Measurements from ENCODE around the gene C4B. TPM values are rescaled to one million over a fixed set of nuclear protein-coding genes. Genes with fewer than 3 reads are reported as not detected.
"Not testable (repeated sequence)": the region's sequence is repeated elsewhere in the genome, so short reads cannot be mapped to it uniquely, and the experiment has no call there.

C4B gene
- total RNA-seq, 4 donors from 2014 or later, result 11.0 to 80.0 (median 20.3) TPM

GRCh38 chr6:31971993-31972708 lies 42.4 kb upstream of the C4B start, which contains the start of gene DXO:
Gene DXO, minus strand, starts transcription at chr6:31972138. Its CDS starts 463 bp downstream, at chr6:31971675.
- Histone ChIP-seq H3K27me3 (no peaks in the 10 kb centered on the region), H3K27ac (peak within 1 kb of the TSS; percentile 87 to 98 (median 92)), H3K4me3 (peak within 1 kb of the TSS; percentile 70 to 91 (median 74)), H3K4me1 (peaks cover 0 to 25% (median 12%) of the 10 kb centered on the region in 4 donors), H3K36me3 (peaks cover 0 to 30% (median 0%) of the 10 kb centered on the region in 3 donors), H3K9me3 (no peaks in the 10 kb centered on the region)
- peak; percentile 94 to 98 (median 96) for DNase-seq
- TF ChIP-seq POLR2A (IDR thresholded peaks at IDR 0.05), result peak; percentile 51 to 62
- no peak for TF ChIP-seq CTCF (IDR thresholded peaks at IDR 0.05)

GRCh38 chr6:31972709-31973350 lies 41.8 kb upstream of the C4B start:
- H3K4me3 ChIP-seq, result peak overlapping the region; percentile 70 to 91 (median 74)
- H3K27ac ChIP-seq, result peak overlapping the region; percentile 87 to 98 (median 92)
- no peak for DNase-seq
- no peaks in the 10 kb centered on the region for H3K9me3 ChIP-seq
- no peaks in the 10 kb centered on the region for H3K27me3 ChIP-seq
- peaks cover 0 to 23% (median 0%) of the 10 kb centered on the region in 3 donors for H3K36me3 ChIP-seq
- no peak for TF ChIP-seq CTCF (IDR thresholded peaks at IDR 0.05)
- TF ChIP-seq POLR2A (IDR thresholded peaks at IDR 0.05), result no peak
- H3K4me1 ChIP-seq, result peaks cover 0 to 25% (median 12%) of the 10 kb centered on the region in 4 donors

- not testable (repeated sequence) for H3K27me3 ChIP-seq, DNase-seq, H3K27ac ChIP-seq, H3K4me3 ChIP-seq, H3K9me3 ChIP-seq
- peaks cover 0 to 11% (median 0%) of the 10 kb centered on the region in 3 donors for H3K36me3 ChIP-seq
- H3K4me1 ChIP-seq, result peaks cover 0 to 16% (median 8%) of the 10 kb centered on the region in 4 donors
These were observed 38.5 kb upstream of the C4B start for GRCh38 chr6:31976065-31976464.

- TF ChIP-seq POLR2A (IDR thresholded peaks at IDR 0.05), result no peak
- no peak for TF ChIP-seq CTCF (IDR thresholded peaks at IDR 0.05)
- H3K4me1 ChIP-seq, result peaks cover 0 to 8% (median under 1%) of the 10 kb centered on the region in 4 donors
These were observed 36.7 kb upstream of the C4B start for GRCh38 chr6:31977816-31978431.

GRCh38 chr6:31978831-31979230 lies 35.8 kb upstream of the C4B start:
- Histone ChIP-seq H3K4me1 (no peaks in the 10 kb centered on the region), H3K27ac (no peak overlapping the region), H3K36me3 (peaks cover 0 to 11% (median 0%) of the 10 kb centered on the region in 3 donors), H3K4me3 (no peak overlapping the region), H3K9me3 (no peaks in the 10 kb centered on the region), H3K27me3 (no peaks in the 10 kb centered on the region)
- DNase-seq, result no peak
- TF ChIP-seq POLR2A (IDR thresholded peaks at IDR 0.05), result no peak
- TF ChIP-seq CTCF (IDR thresholded peaks at IDR 0.05), result no peak

More at GRCh38 chr6:31977816-31978431, 36.7 kb upstream of the C4B start:
- Histone ChIP-seq H3K27me3 (no peaks in the 10 kb centered on the region), H3K9me3 (no peaks in the 10 kb centered on the region), H3K4me3 (no peak overlapping the region), H3K36me3 (peaks cover 0 to 11% (median 0%) of the 10 kb centered on the region in 3 donors), H3K27ac (no peak overlapping the region)
- DNase-seq, result no peak
